ENCODE measurements around the gene FSTL1.

FSTL1 gene

GRCh38 chr3:120348991-120349854 lies 101.6 kb downstream of the FSTL1 start, which contains the start of gene LRRC58:
LRRC58 (minus strand) TSS chr3:120349354; CDS start chr3:120349243, 111 bp downstream.
- 0 to 1% methylated on average over 95 of the region's 95 CpGs for WGBS, 2 experiments

DNA sequence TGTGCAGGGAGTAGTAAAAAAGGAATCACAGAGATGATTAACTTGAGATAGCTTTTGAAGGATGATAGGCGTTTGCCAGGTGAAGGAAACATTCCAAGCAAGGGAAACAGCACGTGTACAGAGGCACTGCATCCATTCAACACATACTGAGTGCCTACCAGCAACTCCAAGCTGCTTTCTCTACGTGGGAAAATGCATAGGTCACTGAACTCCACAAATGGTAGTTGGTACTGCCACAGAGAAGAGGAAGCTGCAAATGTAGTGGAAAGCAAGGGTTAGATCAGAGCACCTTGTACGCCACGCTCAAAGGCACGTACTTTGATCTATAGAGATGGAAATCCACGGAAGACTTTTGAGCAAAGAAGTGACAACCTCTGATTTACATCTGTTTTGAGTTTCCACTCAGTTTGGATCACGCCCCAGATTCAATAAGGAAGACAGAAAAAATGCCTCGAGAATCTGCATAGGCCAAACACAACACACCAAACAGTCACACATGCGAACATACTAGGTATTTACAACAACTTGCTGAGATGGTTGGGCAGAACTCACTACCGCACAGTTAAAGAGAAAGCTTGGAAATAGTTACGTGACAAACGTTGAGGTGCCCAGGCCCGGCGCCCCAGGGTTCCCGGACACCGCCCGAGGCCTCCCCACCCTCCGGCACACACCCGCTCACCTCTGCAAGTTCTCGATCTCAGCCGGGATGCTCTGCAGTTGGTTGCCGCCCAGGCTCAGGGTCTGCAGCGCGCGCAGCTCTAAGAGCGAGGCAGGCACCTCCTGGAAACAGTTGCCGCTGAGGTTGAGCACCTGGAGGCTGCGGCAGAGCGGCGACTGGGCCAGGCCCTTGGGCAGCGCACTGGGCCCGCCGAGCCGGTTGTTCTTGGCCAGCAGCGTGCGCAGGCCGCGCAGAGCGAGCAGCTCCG lies 102.5 kb downstream of the FSTL1 start:
- Histone ChIP-seq H3K9me3 (ENCODE audit: control insufficient read depth, low read length) (no peaks in the 10 kb centered on the region), H3K27ac (ENCODE audit: insufficient read depth, low read depth, low read length, poor library complexity, severe bottlenecking) (peak overlapping the region; percentile 53), H3K4me1 (ENCODE audit: control insufficient read depth, insufficient read depth, low read length) (no peaks in the 10 kb centered on the region), H3K4me3 (ENCODE audit: insufficient read depth, low read depth, low read length) (peak overlapping the region; percentile 75), H3K36me3 (ENCODE audit: control insufficient read depth, insufficient read depth, low read length) (peaks cover 7% of the 10 kb centered on the region), H3K27me3 (ENCODE audit: control insufficient read depth, insufficient read depth, low read length, poor library complexity, severe bottlenecking) (peaks cover 5% of the 10 kb centered on the region)
- 4 to 5% methylated on average over 41 of the region's 41 CpGs for WGBS, 2 experiments

More at GRCh38 chr3:120348991-120349854, 101.6 kb downstream of the FSTL1 start, which contains the start of gene LRRC58:
- peak within 1 kb of the TSS; percentile 75 for H3K4me3 ChIP-seq (ENCODE audit: insufficient read depth, low read depth, low read length)
- no peaks in the 10 kb centered on the region for H3K9me3 ChIP-seq (ENCODE audit: control insufficient read depth, low read length)
- H3K36me3 ChIP-seq (ENCODE audit: control insufficient read depth, insufficient read depth, low read length): no peaks in the 10 kb centered on the region
- peak within 1 kb of the TSS; percentile 53 for H3K27ac ChIP-seq (ENCODE audit: insufficient read depth, low read depth, low read length, poor library complexity, severe bottlenecking)
- H3K27me3 ChIP-seq (ENCODE audit: control insufficient read depth, insufficient read depth, low read length, poor library complexity, severe bottlenecking): peaks cover 5% of the 10 kb centered on the region
- H3K4me1 ChIP-seq (ENCODE audit: control insufficient read depth, insufficient read depth, low read length): no peaks in the 10 kb centered on the region

GRCh38 chr3:120344349-120344748 lies 106.4 kb downstream of the FSTL1 start:
- H3K36me3 ChIP-seq (ENCODE audit: control insufficient read depth, insufficient read depth, low read length): peaks cover 10% of the 10 kb centered on the region
- peaks cover 5% of the 10 kb centered on the region for H3K27me3 ChIP-seq (ENCODE audit: control insufficient read depth, insufficient read depth, low read length, poor library complexity, severe bottlenecking)
- H3K4me3 ChIP-seq (ENCODE audit: insufficient read depth, low read depth, low read length): no peak overlapping the region
- H3K4me1 ChIP-seq (ENCODE audit: control insufficient read depth, insufficient read depth, low read length): no peaks in the 10 kb centered on the region
- no peak overlapping the region for H3K27ac ChIP-seq (ENCODE audit: insufficient read depth, low read depth, low read length, poor library complexity, severe bottlenecking)
- H3K9me3 ChIP-seq (ENCODE audit: control insufficient read depth, low read length): no peaks in the 10 kb centered on the region
- 96 to 100% methylated on average over 1 of the region's 1 CpG for WGBS, 2 experiments

Data from ectodermal cell (in vitro differentiated cells).